ENCODE data around the gene GSE1.

GSE1 gene

DNA sequence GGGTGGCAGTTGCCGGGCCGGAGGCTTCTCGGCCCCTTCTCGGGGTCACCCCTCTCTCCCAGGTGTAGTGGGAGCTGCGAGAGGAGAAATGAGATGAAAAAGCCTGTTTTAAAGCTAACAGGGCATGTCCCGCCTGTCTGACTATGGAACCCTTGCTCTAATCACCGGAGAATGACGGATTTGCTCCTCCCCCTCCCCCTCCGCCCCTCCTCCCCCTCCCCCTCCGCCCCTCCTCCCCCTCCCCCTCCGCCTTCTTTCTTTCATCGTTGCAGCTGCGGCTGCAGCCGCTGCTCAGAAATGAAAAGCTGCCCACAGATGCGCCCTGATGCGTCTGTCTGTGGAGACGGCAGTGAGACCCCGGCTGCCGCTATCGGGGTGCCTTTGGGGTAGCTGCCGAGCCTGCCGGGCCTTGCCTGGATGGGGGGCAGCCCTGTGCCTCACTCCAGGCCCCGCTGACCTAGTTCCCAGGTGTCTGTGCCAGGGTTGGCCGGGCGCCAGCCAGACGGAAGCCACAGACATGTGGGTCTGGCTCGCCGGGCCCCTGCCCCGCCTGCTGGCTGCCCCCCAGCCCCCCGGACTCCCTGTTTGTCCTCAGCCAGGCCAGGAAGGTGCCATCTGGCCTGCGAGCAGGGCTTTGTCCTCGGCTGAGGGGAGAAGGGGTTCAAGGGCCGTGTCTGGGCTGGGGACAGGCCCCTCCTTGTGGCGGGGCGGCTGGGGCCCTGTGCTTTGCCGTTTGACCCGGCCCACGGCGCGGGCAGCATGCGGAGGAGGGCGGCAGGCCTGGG lies 37.9 kb downstream of the GSE1 start:
- DNase-seq = peak; percentile 65

DNA sequence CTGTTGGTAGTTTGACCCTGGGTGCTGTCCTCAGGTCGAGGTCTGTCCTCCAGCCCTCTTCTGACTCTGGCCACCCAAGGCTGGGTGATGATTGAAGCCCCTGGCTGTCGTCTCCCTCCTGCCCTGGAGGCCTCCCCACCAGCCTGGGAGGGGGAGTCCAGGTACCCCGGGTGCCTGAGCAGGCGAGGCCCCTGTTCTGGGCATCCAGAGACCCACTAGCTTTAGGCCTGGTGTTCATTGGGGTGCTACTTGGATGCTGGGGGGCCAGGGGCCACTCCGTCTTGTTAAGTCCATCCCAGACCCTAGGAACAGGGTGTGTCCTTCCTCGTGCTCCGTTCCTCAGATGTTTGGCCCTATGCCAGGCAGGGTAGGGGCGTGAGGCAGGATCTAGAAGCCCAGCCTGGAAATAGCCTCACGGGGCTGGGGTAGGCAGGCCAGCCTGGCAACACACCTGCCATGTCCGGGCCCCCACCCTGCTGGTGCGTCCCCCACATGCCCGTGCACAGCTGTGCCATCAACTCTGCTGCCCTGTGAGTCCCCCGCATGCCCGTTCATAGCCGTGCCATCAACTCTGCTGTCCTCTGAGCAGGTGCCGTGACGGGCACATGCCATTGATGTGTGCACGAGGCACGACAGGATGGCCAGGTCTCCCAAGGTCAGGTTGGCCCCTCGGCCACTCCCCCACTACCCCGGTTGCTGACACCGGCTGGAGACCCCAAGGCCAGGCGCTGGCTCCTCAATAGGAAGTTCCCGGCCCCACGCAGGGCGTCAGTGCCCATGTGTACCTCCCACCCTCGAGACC lies 38.7 kb downstream of the GSE1 start:
- no peak for DNase-seq

DNA sequence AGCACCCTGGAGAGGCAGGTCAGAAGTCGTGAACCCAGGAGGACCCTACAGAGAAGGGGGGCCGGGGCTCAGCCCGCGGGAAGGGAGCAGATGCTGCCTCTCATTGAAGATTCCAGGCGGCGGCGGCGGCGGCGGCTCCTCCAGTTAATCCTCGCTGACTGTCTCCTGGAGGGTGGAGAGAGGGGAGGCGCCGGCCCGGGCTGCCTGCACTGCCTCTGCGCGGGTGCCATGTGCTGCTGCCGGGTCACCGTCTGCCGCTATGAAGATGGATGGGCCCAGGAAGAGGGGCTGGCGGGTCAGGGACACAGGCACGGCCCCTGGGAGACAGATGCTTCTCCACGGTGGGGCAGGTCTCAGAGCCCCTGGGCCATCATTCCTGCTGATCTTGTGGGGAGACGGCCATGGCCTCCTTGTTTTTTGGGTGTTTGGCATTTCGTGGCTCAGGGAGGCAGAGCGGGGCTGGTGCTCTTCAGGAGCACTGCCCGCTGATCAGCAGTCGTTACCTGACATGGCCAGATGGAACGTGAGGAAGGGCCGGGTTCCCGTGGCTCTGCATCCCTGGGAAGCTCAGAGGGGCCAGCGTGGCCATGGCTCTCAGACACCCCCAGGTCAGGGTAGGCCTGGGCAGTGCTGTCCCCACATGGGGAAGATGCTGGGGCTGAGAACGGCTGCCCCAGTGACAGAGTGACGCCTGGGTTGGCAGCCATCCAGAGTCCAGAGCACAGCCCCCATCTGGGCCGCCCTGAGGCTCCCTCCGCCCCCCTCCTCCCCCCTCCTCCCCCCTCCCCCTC lies 39.5 kb downstream of the GSE1 start:
- DNase-seq = peak; percentile 75

DNA sequence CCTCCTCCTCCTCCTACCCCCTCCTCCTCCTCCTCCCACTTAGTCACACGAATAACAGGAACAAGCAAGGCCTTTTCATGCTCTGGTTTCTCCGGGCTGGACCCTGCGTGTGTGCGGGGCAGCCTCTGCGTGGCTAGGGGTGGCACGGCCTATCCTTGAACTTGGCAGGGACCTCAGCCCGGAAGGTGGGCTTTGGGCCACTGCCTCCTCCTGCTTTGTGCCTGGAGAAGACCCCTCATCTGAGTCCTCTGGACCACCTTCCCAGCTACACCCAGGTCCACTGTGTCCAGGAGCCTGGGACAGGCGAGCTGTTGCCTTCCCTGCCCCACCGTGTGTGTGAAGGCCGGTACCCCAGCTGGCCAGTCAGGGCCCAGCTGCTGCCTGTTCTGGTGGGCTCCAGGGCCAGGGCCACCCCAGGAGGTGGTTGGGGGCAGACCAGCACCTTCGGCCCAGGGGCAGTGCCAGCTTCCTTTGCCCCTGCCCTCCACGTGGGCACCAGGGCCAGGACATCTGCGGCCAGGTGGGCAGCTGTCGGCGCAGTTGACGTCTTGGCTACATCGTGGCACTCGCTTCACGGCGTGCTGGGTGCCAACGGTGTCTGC lies 40.3 kb downstream of the GSE1 start:
- no peak for DNase-seq

DNA sequence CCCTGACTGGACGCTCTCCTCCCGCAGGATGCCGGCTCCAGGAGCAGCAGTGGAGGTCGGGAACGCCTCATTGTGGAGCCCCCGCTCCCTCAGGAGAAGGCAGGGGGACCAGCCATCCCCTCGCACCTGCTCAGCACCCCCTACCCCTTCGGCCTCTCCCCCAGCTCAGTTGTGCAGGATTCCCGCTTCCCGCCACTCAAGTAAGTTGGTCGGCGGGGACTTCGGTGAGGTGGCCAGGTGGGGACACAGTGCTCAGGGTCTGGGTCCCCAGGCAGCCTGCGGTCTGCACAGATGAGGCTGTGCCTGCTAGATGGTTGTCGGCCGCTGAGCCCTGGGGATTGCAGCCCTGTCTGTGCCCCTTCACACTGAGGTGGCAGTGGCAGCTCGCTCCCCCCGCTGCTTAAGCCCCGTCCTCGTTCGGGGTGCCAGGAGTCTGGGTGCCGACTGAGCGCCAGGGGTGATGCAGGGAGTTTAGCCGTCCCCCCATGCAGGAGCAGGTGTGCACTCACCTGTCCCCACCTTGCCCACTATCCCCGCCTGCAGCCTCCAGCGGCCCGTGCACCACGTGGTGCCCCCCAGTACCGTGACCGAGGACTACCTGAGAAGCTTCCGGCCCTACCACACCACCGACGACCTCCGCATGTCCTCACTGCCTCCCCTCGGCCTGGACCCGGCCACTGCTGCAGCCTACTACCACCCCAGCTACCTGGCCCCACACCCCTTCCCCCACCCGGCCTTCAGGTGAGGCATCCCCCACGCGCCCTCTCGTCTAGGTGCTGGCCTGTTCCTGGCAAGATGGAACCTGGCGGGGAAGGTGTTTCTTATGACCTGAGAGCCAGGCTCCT lies 41.4 kb downstream of the GSE1 start:
- no peak for DNase-seq

DNA sequence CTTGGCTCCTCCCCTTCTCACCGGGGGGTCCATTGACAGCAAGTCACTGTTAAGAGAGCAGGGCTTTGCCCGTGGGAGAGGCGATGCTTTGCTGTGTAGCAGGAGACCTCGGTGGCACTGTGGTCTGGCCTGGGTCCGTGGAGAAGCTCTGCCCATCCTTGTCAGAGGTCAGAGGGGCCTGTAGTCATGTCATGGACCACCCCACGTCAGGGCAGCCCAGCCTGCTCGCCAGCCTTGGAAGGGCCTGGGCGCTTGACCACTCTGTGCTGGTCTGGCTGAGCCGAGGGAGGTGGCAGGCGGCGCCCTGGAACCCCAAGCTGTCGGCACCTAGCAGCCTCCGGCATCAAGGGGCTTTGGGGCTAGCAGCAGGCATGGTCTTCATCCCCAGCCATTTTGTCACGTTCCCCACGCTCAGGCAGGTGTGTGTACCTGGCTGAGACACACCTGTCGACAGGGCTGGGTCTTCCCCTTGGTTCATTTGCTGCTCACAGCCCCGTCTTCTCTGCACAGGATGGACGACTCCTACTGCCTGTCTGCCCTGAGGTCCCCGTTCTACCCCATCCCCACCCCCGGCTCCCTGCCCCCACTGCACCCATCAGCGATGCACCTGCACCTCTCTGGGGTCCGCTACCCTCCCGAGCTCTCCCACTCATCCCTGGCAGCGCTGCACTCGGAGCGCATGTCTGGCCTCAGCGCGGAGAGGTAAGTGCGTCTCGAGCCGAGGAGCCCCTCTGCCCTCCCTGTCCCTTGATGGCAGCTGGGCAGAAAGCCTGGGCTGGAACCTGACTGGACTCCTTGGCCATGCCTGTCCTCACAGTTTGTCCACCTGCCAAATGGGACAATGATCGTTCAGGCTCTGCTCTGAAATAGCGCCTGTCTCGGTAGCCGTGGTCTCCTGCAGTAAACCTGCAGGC lies 42.4 kb downstream of the GSE1 start:
- no peak for DNase-seq

DNA sequence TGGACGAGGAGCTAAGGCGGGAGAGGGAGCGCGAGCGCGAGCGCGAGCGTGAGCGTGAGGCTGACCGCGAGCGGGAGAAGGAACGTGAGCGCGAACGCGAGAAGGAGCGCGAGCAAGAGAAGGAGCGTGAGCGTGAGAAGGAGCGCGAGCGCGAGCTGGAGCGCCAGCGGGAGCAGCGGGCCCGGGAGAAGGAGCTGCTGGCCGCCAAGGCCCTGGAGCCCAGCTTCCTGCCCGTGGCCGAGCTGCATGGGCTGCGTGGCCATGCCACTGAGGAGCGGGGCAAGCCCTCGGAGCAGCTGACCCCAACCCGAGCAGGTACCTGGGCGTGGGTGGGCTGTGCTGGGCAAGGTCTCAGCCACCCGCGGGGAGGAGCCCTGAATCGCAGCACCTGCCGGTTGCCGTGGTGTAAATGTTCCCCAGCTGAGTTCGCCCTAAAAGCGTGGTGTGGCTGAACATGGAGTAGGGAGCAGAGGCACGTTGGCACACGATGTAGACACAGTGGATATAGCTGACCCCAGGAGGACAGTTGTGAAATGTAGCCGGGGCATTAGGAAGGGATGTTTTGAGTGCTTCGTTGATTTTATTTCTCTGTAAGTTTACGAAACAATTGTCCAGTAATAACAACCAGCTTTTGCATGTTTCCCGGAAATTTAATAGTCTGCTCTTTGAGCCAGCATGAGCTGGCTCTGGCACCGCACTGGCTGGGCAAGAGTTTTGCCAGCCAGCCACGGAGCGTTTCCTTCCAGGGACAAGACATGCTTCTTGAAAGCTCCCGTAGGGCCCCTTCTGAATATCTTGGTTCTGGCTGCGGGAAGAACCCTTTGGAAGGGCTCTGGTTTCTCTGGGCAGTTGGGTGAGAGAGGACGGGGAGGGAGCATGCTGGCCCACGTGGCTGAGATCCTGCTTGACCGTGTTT lies 43.5 kb downstream of the GSE1 start:
- no peak for DNase-seq

DNA sequence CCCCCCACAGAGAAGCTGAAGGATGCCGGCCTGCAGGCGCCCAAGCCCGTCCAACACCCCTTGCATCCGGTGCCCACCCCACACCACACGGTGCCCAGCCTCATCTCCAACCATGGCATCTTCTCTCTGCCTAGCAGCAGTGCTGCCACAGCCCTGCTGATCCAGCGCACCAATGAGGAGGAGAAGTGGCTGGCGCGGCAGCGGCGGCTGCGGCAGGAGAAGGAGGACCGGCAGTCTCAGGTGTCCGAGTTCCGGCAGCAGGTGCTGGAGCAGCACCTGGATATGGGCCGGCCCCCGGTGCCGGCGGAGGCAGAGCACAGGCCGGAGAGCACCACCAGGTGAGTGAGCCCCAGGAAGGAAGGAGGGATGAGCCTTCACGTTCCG lies 44.1 kb downstream of the GSE1 start:
- DNase-seq = no peak

DNA sequence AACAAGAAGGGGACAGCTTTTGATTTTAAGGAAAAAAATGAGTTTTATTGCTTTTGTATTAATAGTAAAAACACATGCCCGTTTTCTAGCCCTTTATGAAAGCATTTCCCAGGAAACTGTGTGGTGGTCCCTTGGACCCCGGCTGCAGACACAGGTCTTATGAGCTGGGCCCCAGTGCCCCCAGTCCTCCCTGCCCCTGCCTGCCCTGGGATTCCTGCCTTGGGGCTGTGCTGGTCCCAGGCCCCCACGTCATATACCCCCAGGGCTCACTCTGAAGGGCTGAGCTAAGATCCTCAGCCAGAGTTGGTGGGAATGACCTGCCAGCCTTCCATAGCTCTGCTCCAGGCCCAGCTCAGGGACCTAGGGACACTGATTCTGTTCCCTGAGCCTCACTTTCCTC lies 44.9 kb downstream of the GSE1 start:
- DNase-seq = no peak

DNA sequence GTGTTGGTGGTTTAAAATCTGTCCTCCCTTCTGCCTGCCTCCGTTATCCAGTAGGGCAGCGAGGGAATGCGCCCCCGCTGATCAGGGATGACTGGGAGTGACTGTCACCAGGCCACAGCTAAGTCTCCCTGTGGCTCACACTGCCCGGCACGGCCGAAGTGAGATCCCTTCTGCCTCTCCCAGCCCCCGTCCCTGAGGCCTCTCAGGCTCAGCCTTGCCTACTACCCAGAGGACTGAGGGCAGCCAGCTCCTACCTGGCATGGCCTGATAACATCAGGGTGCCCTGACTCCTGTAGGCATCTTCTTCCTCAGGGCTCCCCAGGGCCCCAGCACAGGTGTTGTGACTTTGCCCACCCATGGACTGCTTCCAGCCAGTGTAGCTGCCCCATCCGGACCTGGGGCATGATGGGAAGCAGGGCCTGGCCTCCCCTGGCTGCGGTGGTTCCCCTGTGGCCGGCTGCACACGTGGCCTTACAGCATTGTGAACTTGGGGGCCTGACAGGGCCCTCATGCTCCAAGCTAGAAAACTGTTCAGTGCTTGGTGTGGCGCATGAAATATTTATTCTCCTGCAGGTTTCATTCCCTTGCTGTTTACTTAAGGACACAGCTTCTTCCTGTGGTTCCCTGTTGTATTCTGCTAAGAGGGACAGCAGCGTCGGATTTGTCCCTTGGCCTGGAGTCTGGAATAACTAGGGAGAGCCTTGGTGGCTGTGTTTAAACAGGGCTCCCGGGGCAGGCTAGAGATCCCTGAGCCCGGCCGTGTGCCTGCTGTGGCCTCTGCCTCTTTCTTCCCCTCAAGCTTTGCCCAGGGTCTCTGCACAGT lies 45.6 kb downstream of the GSE1 start:
- DNase-seq = no peak

DNA sequence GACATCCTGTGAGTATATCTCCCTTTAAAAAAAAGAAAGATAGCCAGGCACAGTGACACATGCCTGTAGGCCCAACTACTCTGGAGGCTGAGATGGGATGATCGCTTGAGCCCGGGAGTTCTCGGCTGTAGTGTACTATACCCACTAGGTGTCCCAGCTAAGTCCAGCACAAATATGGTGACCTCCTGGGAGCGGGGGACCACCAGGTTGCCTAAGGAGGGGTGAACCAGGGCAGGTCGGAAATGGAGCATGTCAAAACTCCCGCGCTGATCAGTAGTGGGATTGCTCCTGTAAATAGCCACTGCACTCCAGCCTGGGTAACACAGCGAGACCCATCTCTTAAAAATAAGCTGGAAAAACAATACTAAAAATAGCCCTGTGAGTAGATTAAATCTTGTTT lies 46.2 kb downstream of the GSE1 start:
- DNase-seq = no peak

DNA sequence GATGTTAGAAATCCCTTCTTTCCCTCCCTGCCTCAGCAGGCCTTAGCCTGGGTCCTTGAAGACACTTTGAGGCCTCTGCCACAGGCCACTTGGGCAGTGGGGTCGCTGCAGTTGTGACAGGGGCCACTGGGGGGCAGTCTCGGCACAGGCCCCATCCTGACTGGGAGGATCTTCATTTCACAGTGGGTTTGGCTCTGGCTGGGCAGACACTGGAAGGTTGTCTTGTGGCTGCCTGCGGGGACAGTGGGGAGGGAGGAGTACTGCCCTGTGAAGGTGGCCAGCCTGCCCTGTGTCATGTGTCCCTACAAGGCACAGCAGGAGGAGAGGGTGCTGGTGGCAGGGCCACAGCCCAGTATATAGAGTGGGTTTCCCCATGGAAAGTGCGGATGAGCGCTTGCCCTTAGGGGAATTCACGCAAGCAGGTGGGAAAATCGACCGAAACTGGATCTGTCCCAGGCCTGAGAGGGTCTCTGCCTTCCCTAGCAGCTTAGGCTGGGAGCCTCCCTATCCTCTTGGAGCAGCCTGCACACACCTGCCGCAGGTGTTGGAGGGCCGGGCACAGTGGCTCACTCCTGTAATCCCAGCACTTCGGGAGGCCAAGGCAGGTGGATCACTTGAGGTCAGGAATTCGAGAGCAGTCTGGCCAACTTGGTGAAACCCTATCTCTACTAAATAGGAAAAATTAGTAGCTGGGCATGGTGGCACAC lies 46.8 kb downstream of the GSE1 start:
- DNase-seq = peak; percentile 78

DNA sequence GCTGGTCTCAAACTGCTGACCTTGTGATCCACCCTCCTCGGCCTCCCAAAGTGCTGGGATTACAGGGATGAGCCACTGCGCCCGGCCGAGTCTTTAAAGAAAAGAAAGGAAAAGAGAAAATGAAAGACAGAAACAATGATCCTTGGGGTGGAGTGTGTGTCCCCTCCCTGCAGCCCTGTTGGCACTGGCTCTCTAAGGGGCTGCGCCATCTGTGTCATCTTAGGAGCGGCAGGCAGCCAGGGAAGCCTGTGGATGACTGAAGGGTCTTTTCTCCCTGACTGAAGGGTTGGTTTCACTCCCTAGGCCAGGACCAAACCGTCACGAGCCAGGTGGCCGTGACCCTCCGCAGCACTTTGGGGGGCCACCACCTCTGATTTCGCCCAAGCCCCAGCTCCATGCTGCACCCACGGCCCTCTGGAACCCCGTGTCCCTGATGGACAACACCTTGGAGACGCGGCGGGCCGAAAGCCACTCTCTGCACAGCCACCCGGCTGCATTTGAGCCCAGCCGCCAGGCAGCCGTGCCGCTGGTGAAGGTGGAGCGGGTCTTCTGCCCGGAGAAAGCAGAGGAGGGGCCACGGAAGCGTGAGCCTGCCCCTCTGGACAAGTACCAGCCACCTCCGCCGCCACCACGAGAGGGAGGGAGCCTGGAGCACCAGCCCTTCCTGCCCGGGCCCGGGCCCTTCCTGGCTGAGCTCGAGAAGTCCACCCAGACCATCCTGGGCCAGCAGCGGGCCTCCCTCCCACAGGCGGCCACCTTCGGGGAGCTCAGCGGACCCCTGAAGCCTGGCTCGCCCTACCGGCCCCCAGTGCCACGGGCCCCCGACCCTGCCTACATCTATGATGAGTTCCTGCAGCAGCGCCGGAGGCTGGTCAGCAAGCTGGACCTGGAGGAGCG lies 48.0 kb downstream of the GSE1 start:
- DNase-seq = no peak

DNA sequence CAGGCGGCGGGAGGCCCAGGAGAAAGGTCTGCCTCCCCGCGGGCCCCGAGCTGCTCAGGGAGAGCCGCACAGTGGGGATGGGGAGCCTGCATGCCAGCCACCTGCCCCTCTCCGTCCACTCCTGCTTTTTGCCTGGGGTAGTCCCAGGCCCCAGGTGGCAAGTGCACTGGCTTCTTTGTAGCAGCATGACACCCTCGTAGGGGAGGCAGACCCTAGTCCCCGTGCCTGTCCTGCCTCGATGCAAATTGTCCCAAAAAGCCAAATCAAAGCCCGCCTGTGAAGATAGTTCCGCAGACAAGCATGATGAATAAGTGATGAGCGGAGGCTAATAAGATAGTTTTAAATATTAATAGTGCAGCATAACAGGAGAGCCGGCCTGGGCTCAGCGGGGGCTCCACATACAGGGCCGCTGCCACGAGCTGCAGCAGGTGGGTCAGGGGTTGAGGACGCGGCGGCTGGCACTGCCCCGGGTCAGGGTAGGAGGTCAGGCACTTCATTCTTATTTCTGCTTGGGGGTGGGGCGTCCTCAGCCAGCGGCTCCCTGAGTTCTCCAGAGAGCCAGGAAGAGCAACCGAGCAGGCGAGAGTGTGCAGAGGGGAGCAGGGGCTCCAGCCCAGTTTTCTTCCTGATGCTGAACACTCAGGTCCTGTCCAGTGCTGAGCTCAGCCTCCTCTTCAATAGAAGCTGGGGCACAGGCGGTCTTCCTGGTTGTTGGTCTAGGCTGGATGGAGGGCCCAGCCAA lies 48.8 kb downstream of the GSE1 start:
- no peak for DNase-seq

DNA sequence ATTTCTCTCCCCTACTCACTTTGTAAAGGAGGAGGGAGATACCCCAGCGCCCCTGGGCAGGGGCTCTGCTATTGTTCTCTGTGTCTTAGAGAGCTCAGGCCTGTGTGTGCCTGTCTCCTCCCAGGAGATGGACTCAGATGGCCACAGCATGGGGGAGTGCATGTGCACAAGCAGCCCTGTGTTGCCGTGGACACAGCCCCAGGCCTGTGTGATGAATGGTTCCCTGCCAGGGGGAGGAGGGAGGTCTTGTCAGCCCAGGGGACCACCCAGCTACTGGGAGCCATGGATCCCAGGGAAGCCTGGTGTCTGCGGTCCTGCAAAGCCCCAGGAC lies 49.3 kb downstream of the GSE1 start:
- no peak for DNase-seq

DNA sequence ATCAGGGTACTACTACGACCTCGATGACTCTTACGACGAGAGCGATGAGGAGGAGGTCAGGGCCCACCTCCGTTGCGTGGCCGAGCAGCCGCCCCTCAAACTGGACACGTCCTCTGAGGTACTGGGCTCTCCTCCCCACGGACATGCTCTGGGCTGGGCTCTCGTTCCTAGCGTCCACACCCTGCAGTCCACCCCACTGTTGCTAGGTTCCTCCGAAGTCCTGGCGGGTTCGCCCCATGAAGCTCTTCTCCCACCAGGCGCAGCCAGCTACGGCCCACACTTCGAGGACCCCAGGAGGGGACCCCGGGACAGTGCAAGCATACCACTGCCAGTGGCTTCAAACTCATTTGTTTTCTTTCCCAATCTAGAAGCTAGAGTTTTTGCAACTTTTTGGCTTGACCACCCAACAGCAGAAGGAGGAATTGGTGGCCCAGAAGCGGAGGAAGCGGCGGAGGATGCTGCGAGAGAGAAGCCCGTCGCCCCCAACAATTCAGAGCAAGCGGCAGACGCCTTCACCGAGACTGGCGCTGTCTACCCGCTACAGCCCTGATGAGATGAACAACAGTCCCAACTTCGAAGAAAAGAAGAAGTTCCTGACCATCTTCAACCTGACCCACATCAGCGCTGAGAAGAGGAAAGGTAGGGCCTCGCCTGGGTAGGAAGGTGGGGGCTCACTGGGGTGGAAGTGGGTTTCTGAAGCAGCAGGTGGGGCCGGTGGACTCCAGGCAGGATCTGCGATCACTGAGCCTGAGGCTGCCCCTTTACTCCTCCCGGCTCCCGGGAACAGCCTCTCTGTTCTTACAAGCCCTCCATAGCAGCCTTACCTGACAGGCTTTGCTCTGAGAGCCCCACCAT lies 50.1 kb downstream of the GSE1 start:
- DNase-seq = no peak
